Pulmonary artery endothelial cell (primary cell): ENCODE measurements around the gene FCAMR. TPM values are rescaled to one million over a fixed set of nuclear protein-coding genes. Genes with fewer than 3 reads are reported as not detected.

Source experiments
- DNase-seq: peaks from one replicate; pipeline ENCODE4 v3.0.0-alpha.2; 2011; ENCODE audit warnings: low read depth, low spot score
- total RNA-seq: library from RNA; depleted of rRNA; stranded (reverse); fragments of >200 nt; gene quantifications from 2 replicates; pipeline ENCODE4 v1.2.3, GENCODE V29; 2014

Gene FCAMR
- total RNA-seq, 1 donor from 2014 or later = not detected

GRCh38 chr1:206957639-206958038 lies 12.6 kb downstream of the FCAMR start:
- DNase-seq = no peak

GRCh38 chr1:206955476-206956451 lies 14.5 kb downstream of the FCAMR start:
- no peak for DNase-seq

GRCh38 chr1:206954459-206955342 lies 15.6 kb downstream of the FCAMR start:
- no peak for DNase-seq

DNA sequence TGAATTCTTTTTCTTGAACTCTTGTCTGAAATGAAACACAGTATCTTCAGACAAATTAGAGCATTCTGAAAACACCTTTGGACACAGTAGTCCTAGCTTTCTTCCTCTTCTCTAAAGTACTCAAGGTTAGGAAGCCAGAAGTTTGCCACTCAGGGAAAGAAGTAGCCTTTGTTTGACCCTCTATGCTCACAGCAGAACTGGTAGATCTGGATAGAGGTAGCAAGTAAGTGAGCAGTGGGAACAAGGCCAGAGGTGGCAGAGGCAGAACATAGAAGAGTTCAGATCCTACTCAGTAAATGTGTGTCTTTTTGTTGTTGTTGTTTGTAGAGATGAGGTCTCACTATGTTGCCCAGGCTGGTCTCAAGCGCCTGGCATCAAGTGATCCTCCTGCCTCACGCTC lies 16.6 kb downstream of the FCAMR start:
- no peak for DNase-seq

GRCh38 chr1:206953126-206953525 lies 17.1 kb downstream of the FCAMR start:
- DNase-seq = no peak

DNA sequence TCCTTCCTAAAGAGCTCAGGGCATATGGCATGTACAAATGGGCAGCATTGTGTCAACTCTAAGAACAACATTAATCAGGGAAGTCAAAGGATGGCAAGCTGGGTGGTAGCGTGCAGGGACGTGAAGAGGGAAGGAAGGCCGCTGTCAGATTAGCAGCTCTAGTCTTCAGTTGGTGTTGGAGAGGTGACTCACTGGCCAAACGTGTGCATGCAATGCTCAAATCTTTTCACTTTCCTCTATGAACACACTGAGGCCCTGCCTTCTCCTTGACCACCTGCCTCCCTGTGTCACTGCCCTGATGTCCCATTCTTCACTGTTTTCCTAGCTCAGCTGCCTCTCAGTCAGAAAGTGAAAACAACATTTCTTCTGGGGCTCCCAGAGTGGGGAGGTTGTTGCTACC lies 18.1 kb downstream of the FCAMR start:
- no peak for DNase-seq

DNA sequence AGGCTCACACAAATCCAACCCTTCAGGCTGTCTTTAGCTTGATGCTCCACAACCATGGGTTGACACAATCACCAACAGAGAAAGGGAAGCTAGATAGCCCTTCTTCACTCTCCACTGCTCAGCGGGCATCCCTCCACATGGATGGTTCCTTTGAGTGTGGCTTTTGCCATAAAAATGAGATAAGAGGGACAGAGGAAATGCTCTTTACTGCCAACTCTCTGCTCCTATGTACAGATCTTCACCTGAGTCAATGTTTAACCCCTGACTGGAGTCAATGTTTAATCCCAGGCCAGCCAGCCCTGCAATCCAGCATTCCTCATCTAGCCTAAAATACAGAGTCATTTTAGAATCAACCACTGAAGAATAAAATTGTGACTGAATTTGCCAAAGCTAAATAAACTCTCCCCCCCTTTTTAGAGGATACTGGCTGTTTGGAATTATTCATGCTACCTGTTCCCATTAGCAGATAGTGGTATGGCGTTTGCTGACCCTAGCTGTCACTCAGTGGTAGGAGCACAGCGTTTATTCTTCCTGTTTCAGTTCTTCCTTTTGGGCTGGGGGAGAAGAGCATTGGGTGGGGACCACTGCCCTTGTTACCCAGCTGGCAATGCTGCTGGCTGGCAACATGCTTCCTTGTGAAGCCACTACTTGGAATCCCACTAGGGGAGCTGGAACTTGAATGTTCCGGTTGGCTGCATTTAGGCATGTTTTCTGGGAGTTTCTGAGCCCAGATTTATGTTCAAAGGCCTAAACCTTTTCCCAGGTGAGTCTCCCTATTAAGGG lies 18.8 kb downstream of the FCAMR start:
- no peak for DNase-seq

- no peak for DNase-seq
Observed at GRCh38 chr1:206949641-206950040, 20.6 kb downstream of the FCAMR start.

DNA sequence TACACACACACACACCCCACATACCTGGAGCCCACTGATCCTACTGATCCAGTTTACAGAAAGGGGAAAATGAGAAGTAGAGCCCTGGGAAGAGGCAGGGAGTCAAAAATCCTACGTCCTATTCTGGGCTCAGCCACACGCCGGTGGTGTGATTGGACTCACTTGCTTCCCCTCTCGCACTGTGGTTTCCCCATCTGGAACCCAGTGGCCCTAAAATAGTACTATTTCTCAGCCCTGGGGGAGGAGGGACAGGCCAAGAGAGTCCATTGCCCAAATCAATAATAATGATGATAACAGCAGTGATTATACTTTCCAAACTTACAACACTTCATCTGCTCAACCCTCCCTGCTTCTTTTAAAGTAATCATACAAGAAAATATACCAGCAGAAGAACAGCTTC lies 21.1 kb downstream of the FCAMR start:
- DNase-seq = no peak

DNA sequence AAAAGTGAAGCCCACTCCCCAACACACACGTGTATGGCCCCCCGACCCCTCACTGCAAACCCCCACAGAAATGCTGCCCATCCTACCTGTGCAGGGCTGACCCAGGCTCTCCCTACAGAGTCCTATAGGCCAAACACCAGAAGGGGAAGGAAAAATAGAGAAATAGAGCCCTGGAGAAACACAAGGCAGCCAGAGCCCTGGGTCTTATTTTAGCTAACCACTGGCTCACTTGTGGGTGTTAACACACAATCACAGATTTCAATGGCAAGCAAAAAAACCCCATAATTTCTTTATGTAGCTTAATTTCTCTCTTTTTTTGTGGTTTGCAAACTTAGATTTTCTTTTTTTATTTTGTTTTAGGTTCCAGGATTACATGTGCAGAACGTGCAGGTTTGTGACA lies 23.0 kb downstream of the FCAMR start:
- DNase-seq = no peak

DNA sequence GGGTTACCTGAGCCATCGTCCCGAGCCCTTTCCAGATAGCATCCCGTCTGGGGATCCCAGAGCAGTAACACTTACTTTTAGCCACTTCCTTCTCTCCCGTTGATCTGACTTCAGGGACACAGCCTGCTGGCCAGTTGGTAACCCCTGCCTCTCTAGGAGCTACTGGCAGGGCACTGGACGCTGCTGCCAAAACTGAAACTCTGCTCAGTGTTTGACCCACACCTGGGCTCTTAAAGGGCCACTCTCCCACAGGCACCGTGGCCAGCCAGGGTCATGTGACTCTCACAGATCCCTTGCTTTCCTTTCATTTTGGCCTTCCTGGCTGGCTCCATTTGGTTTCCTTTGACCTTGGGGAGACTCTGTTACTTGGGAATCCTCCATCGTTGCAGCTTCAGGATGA lies 24.0 kb downstream of the FCAMR start, which contains the start of gene PIGR:
TSS of gene PIGR (minus strand) at position 206 of the 400 bp plus-strand sequence. CDS start 5,935 bp downstream, outside the sequence.
- DNase-seq = no peak

- no peak for DNase-seq
Observed at GRCh38 chr1:206945779-206946178, 24.5 kb downstream of the FCAMR start.

DNA sequence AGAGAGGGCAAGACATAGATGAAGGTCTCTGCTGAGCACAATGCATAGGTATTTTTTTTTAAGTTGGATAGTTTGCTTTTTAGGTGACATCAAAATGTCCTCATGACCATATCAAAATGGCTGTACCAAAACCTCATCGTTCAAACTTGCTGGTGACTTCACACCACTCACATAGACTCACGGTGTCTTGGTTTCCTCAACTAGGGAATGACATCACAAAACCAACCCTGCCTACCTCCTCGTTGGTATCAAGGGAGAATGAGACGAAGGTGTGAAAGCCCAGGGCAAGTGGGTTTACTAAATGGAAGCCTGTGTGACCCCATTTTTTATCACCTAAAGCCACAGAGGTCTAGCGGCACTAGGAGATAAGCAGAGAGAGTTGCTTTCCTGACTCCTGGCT lies 25.6 kb downstream of the FCAMR start:
- DNase-seq = no peak

- no peak for DNase-seq
Observed at GRCh38 chr1:206941766-206942418, 28.4 kb downstream of the FCAMR start.

- DNase-seq = no peak
Observed at GRCh38 chr1:206940588-206940936, 29.7 kb downstream of the FCAMR start.

- DNase-seq = no peak
Observed at GRCh38 chr1:206939841-206940587, 30.2 kb downstream of the FCAMR start.

DNA sequence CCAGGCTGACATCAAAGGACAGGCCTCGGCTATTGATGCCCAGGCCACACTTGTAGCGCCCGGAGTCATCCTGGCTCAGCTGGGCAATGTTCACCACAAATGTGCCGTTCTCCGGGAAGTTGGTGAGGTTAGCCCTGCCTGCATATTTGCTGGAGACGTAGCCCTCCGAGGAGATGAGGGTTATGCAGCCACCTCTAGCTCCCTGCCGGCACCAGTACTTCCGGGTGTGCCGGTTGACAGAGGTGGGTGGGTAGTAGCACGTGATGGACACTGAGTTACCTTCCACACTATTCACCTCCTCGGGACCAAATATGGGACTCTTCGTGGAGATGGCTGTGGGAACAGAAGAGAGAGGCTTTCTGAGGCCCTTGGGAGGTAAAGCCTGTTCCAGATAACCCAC lies 31.1 kb downstream of the FCAMR start:
- no peak for DNase-seq

- no peak for DNase-seq
Observed at GRCh38 chr1:206937425-206937824, 32.8 kb downstream of the FCAMR start.

GRCh38 chr1:206935491-206936067 lies 34.7 kb downstream of the FCAMR start:
- no peak for DNase-seq
